Liver (tissue), 9 donors: ENCODE results near the gene ARID5B. TPM values are rescaled to one million over a fixed set of nuclear protein-coding genes. Genes with fewer than 3 reads are reported as not detected.
A peak's percentile ranks its signal among the peaks of the same experiment; 100 is the strongest.

Experiments used
- DNase-seq: peaks from one replicate; pipeline ENCODE4 v3.0.0-alpha.2; 2017; ENCODE audit warnings: low spot score
- H3K27ac ChIP-seq, 2 donors: one replicate each; pipeline ENCODE4 v1.7.0; 2013; ENCODE audit warnings: inconsistent platforms in 2 of 2, low read length in 2 of 2, control low read depth in 1 of 2, low read depth in 1 of 2, mild to moderate bottlenecking in 1 of 2
- H3K27me3 ChIP-seq, 4 donors: one replicate each; pipeline versions ENCODE4 v1.6.1 to v1.7.0; 2013; ENCODE audit warnings: low read length in 3 of 4, inconsistent platforms in 1 of 4, mild to moderate bottlenecking in 1 of 4, moderate library complexity in 1 of 4; ENCODE audit not compliant: control insufficient read depth in 4 of 4, insufficient read depth in 4 of 4
- H3K36me3 ChIP-seq, 4 donors: one replicate each; pipeline versions ENCODE4 v1.6.1 to v1.7.0; 2013; ENCODE audit warnings: low read length in 3 of 4, mild to moderate bottlenecking in 3 of 4, low read depth in 1 of 4, moderate library complexity in 1 of 4; ENCODE audit not compliant: control insufficient read depth in 4 of 4, insufficient read depth in 3 of 4
- H3K4me1 ChIP-seq, 4 donors: one replicate each; pipeline versions ENCODE4 v1.6.1 to v1.7.0; 2013; ENCODE audit warnings: low read length in 3 of 4, mild to moderate bottlenecking in 3 of 4, moderate library complexity in 1 of 4; ENCODE audit not compliant: control insufficient read depth in 4 of 4, insufficient read depth in 4 of 4
- H3K4me3 ChIP-seq, 3 donors: one replicate each; pipeline versions ENCODE4 v1.6.1 to v1.7.0; 2013; ENCODE audit warnings: low read length in 3 of 3, control low read depth in 1 of 3, low read depth in 1 of 3, mild to moderate bottlenecking in 1 of 3
- H3K9ac ChIP-seq, 2 donors: one replicate each; pipeline ENCODE4 v1.7.0; 2013; ENCODE audit warnings: low read length in 2 of 2, mild to moderate bottlenecking in 2 of 2, moderate library complexity in 2 of 2, control low read depth in 1 of 2, low read depth in 1 of 2
- H3K9me3 ChIP-seq, 4 donors: one replicate each; pipeline versions ENCODE4 v1.6.1 to v1.7.0; 2013; ENCODE audit warnings: low read length in 3 of 4; ENCODE audit not compliant: control insufficient read depth in 4 of 4
- EGR1 ChIP-seq, 2 donors: IDR thresholded peaks; 2 replicates each; pipeline ENCODE4 v1.6.1; 2016 to 2018; ENCODE audit warnings: antibody characterized with exemption in 2 of 2, low read depth in 2 of 2
- FOXA1 ChIP-seq: IDR thresholded peaks from 2 replicates; pipeline ENCODE4 v1.6.1; 2016; ENCODE audit warnings: antibody characterized with exemption
- FOXA2 ChIP-seq: IDR thresholded peaks from 2 replicates; pipeline ENCODE4 v1.6.1; 2016; ENCODE audit warnings: antibody characterized with exemption
- GABPA ChIP-seq, 2 donors: IDR thresholded peaks in 1 of 2; conservative IDR thresholded peaks in 1 of 2; 2 replicates each; pipeline ENCODE4 v1.6.1; 2016; ENCODE audit warnings: antibody characterized with exemption in 2 of 2, mild to moderate bottlenecking in 1 of 2, moderate library complexity in 1 of 2
- HNF4A ChIP-seq, 2 donors: conservative IDR thresholded peaks; 2 replicates each; pipeline ENCODE4 v1.6.1; 2016; ENCODE audit warnings: antibody characterized with exemption in 2 of 2, mild to moderate bottlenecking in 2 of 2
- HNF4G ChIP-seq: IDR thresholded peaks from 2 replicates; pipeline ENCODE4 v1.6.1; 2016; ENCODE audit warnings: antibody characterized with exemption
- JUND ChIP-seq, 2 donors: IDR thresholded peaks; 2 replicates each; pipeline ENCODE4 v1.6.1; 2016; ENCODE audit warnings: antibody characterized with exemption in 2 of 2
- RAD21 ChIP-seq, 2 donors: IDR thresholded peaks; 2 replicates each; pipeline ENCODE4 v1.6.1; 2016; ENCODE audit warnings: antibody characterized with exemption in 2 of 2, mild to moderate bottlenecking in 2 of 2
- SP1 ChIP-seq: IDR thresholded peaks from 2 replicates; pipeline ENCODE4 v1.6.1; 2018; ENCODE audit warnings: antibody characterized with exemption, mild to moderate bottlenecking
- WGBS: extraction: QIAGEN DNeasy Blood & Tissue Kit; methylation state at CpG from one replicate; pipeline ENCODE4 v1.1.7; 2013; 5-methylcytosine and 5-hydroxymethylcytosine counted together
- polyA plus RNA-seq, 2 donors: library from polyadenylated mRNA; stranded (reverse) in 1 of 2; unstranded in 1 of 2; fragments of 200-250 nt in 1 of 2; fragments of >200 nt in 1 of 2; fragmentation: Nextera tagmentation in 1 of 2; extraction: Ambion mirVana in 1 of 2; gene quantifications; one replicate each; pipeline versions ENCODE4 v1.2.1 to v1.2.3, GENCODE V29; 2013 to 2015
- total RNA-seq, 2 donors: library from RNA; depleted of rRNA; stranded (reverse); fragments of >200 nt; gene quantifications; one replicate each; pipeline ENCODE4 v1.2.3, GENCODE V29; 2014
- TF ChIP-seq, protein P1 (sequence below): IDR thresholded peaks from 2 replicates; pipeline ENCODE4 v1.6.1; 2016; ENCODE audit warnings: antibody characterized with exemption
- TF ChIP-seq, protein P2 (sequence below): fragments of 150-350 bp; IDR thresholded peaks from 2 replicates; pipeline ENCODE4 v1.5.1; 2017; ENCODE audit warnings: improper control_type of control experiment, low read depth, low read length; ENCODE audit not compliant: missing input control
- TF ChIP-seq, protein P3 (sequence below): IDR thresholded peaks from 2 replicates; pipeline ENCODE4 v1.6.1; 2016; ENCODE audit warnings: antibody characterized with exemption
- TF ChIP-seq, protein P4 (sequence below): IDR thresholded peaks from 2 replicates; pipeline ENCODE4 v1.6.1; 2016; ENCODE audit warnings: antibody characterized with exemption, mild to moderate bottlenecking
- TF ChIP-seq, protein P5 (sequence below): IDR thresholded peaks from 2 replicates; pipeline ENCODE4 v1.6.1; 2016; ENCODE audit warnings: antibody characterized with exemption
- donor health status: healthy.
- donor health status: healthy.
- donor health status: healthy.
- donor health status: healthy.
- donor health status: healthy.

ARID5B gene
- total and polyA plus RNA-seq, 4 donors = 1.3 to 6.4 (median 5.2) TPM

DNA sequence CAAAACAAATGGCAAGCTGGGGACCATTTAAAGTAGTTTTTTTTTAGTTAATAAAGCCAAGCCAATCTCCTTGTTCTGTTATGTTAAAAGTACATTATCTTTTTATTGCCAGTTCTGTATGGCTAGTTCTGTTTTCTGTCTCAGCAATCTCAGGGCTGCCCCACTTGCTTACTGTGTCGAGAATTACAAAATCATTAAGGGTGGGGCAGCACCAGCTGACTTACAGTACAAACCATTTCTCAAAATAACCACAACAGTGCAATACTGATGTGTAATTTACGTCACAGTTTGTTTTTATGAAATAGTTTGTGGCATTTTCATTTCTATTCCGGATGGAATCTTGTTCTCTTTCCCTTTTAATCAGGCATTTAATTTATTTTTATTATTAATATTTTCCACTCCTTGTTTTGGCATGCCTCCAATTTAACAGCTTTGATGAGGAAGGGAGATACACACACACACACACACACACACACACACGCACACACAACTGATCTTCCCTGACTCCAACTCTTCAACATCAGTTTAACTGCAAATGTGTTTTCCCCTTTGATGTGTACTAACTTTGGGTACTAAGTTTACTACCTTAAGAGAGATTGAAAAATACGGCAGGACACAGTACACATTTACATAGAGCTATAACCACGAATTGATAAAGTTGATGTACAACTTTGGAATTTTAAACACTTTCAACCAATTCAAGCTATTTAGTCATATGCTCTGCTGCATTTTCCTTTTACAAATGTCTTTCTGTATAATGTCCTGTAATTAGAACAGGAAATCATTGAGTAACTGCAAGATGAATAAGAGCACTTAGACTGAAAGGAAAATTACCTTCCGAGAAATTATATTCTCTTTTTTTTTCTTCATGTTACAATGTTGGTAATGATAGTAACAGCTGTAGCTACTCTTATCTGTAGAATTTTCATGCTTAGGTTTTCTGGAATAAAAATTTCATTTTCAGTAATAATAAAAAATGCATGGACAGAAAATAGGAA, 91.5 kb downstream of the ARID5B start:
- Histone ChIP-seq H3K27me3 (no peaks in the 10 kb centered on the region), H3K36me3 (no peaks in the 10 kb centered on the region), H3K4me1 (peaks cover 0 to 10% (median 4%) of the 10 kb centered on the region in 4 donors), H3K4me3 (no peak overlapping the region), H3K9me3 (no peaks in the 10 kb centered on the region), H3K27ac (peak overlapping the region; percentile 20 to 36), H3K9ac (no peak overlapping the region)
- DNase-seq = no peak
- peak in 1 of 2 donors; percentile 18 for TF ChIP-seq JUND (IDR thresholded peaks at IDR 0.05)
- TF ChIP-seq EGR1 (IDR thresholded peaks at IDR 0.05; ENCODE audit: low read depth in 2 of 2) = no peak
- 41% methylated on average over 7 of the region's 7 CpGs for WGBS

DNA sequence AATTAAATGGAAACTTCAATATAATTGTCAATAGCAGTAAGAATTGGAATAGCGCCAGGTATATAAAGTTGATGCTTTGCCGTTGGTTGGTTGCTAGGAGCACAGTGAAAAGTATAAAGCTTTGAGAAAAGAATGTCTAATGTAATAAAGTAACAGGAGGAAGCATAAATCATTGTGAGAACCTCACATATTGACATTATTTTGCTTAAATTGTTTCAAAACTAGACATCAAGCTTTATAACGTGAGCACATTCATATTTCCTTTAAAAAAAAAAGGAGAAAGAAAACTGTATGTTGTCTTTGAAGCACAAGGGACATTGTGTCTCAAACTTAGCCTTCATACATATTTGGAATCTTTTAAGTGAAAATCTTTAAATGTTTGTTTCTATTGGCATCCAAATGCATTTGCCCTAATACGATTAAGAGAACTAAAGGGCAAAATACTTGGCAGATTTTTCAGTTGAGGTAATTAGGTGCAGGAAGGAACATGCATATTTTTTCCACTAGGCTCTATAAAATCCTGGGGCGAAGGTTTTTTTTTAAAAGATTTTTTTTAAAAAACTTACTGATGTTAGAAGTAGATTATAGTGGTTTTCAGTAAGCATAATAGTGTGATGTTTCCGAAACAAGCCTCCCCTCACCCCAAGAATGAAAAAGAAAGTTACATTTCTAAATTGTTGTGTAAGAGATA, 92.4 kb downstream of the ARID5B start:
- Histone ChIP-seq H3K36me3 (no peaks in the 10 kb centered on the region), H3K4me3 (no peak overlapping the region), H3K9me3 (no peaks in the 10 kb centered on the region), H3K27ac (peak overlapping the region in 1 of 2 donors; percentile 20), H3K4me1 (peaks cover 0 to 10% (median 4%) of the 10 kb centered on the region in 4 donors), H3K27me3 (no peaks in the 10 kb centered on the region), H3K9ac (no peak overlapping the region)
- WGBS = 58% methylated on average over 6 of the region's 6 CpGs
- TF ChIP-seq GABPA (IDR thresholded peaks at IDR 0.05 in 1 of 2, conservative IDR thresholded peaks at IDR 0.05 in 1 of 2) (no peak), EGR1 (IDR thresholded peaks at IDR 0.05; ENCODE audit: low read depth in 2 of 2) (no peak), FOXA1 (no peak), HNF4G (no peak), SP1 (no peak), JUND (IDR thresholded peaks at IDR 0.05) (no peak), HNF4A (conservative IDR thresholded peaks at IDR 0.05) (no peak), RAD21 (IDR thresholded peaks at IDR 0.05) (no peak), FOXA2 (no peak)
- TF ChIP-seq, protein P1, sequence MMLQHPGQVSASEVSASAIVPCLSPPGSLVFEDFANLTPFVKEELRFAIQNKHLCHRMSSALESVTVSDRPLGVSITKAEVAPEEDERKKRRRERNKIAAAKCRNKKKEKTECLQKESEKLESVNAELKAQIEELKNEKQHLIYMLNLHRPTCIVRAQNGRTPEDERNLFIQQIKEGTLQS = no peak
- TF ChIP-seq, protein P2, sequence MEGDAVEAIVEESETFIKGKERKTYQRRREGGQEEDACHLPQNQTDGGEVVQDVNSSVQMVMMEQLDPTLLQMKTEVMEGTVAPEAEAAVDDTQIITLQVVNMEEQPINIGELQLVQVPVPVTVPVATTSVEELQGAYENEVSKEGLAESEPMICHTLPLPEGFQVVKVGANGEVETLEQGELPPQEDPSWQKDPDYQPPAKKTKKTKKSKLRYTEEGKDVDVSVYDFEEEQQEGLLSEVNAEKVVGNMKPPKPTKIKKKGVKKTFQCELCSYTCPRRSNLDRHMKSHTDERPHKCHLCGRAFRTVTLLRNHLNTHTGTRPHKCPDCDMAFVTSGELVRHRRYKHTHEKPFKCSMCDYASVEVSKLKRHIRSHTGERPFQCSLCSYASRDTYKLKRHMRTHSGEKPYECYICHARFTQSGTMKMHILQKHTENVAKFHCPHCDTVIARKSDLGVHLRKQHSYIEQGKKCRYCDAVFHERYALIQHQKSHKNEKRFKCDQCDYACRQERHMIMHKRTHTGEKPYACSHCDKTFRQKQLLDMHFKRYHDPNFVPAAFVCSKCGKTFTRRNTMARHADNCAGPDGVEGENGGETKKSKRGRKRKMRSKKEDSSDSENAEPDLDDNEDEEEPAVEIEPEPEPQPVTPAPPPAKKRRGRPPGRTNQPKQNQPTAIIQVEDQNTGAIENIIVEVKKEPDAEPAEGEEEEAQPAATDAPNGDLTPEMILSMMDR = no peak
- TF ChIP-seq, protein P3, sequence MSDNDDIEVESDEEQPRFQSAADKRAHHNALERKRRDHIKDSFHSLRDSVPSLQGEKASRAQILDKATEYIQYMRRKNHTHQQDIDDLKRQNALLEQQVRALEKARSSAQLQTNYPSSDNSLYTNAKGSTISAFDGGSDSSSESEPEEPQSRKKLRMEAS = no peak
- TF ChIP-seq, protein P4, sequence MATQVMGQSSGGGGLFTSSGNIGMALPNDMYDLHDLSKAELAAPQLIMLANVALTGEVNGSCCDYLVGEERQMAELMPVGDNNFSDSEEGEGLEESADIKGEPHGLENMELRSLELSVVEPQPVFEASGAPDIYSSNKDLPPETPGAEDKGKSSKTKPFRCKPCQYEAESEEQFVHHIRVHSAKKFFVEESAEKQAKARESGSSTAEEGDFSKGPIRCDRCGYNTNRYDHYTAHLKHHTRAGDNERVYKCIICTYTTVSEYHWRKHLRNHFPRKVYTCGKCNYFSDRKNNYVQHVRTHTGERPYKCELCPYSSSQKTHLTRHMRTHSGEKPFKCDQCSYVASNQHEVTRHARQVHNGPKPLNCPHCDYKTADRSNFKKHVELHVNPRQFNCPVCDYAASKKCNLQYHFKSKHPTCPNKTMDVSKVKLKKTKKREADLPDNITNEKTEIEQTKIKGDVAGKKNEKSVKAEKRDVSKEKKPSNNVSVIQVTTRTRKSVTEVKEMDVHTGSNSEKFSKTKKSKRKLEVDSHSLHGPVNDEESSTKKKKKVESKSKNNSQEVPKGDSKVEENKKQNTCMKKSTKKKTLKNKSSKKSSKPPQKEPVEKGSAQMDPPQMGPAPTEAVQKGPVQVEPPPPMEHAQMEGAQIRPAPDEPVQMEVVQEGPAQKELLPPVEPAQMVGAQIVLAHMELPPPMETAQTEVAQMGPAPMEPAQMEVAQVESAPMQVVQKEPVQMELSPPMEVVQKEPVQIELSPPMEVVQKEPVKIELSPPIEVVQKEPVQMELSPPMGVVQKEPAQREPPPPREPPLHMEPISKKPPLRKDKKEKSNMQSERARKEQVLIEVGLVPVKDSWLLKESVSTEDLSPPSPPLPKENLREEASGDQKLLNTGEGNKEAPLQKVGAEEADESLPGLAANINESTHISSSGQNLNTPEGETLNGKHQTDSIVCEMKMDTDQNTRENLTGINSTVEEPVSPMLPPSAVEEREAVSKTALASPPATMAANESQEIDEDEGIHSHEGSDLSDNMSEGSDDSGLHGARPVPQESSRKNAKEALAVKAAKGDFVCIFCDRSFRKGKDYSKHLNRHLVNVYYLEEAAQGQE = no peak
- TF ChIP-seq, protein P5, sequence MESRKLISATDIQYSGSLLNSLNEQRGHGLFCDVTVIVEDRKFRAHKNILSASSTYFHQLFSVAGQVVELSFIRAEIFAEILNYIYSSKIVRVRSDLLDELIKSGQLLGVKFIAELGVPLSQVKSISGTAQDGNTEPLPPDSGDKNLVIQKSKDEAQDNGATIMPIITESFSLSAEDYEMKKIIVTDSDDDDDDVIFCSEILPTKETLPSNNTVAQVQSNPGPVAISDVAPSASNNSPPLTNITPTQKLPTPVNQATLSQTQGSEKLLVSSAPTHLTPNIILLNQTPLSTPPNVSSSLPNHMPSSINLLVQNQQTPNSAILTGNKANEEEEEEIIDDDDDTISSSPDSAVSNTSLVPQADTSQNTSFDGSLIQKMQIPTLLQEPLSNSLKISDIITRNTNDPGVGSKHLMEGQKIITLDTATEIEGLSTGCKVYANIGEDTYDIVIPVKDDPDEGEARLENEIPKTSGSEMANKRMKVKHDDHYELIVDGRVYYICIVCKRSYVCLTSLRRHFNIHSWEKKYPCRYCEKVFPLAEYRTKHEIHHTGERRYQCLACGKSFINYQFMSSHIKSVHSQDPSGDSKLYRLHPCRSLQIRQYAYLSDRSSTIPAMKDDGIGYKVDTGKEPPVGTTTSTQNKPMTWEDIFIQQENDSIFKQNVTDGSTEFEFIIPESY = no peak
- no peak for DNase-seq
